Right atrium auricular region (tissue), 2 donors: ENCODE data around the gene PAQR4. TPM values are rescaled to one million over a fixed set of nuclear protein-coding genes. Genes with fewer than 3 reads are reported as not detected.

ENCODE experiments used
- DNase-seq: peaks from one replicate; pipeline ENCODE4 v3.0.0-alpha.2; 2019; ENCODE audit warnings: low spot score
- H3K27ac ChIP-seq, 2 donors: fragments of 200-600 bp; sonication (generic); 1 replicate in 1 of 2; 2 replicates in 1 of 2; pipeline ENCODE4 v1.5.1; 2016 to 2019
- H3K27me3 ChIP-seq, 2 donors: fragments of 200-600 bp; sonication (generic); one replicate each; pipeline versions ENCODE4 v1.5.1 to v1.6.0; 2017 to 2019
- H3K36me3 ChIP-seq: fragments of 200-600 bp; sonication (generic); one replicate; pipeline ENCODE4 v1.5.1; 2016
- H3K4me1 ChIP-seq, 2 donors: fragments of 200-600 bp; sonication (generic); one replicate each; pipeline versions ENCODE4 v1.5.1 to v1.6.0; 2017 to 2019
- H3K4me3 ChIP-seq, 2 donors: fragments of 200-600 bp; sonication (generic); 1 replicate in 1 of 2; 2 replicates in 1 of 2; pipeline ENCODE4 v1.5.1; 2017 to 2019; ENCODE audit warnings: mild to moderate bottlenecking in 1 of 2, moderate library complexity in 1 of 2
- H3K9me3 ChIP-seq, 2 donors: fragments of 200-600 bp; sonication (generic); one replicate each; pipeline ENCODE4 v1.5.1; 2019
- CTCF ChIP-seq, 2 donors: fragments of 200-600 bp; sonication (generic); IDR thresholded peaks; one replicate each; pipeline ENCODE4 v1.5.1; 2019; ENCODE audit warnings: antibody characterized with exemption in 2 of 2
- total RNA-seq, 2 donors: library from RNA; depleted of rRNA; stranded (reverse); fragments of >200 nt; gene quantifications; one replicate each; pipeline ENCODE4 v1.1.0, GENCODE V29; 2016

PAQR4 gene
- total RNA-seq, 2 donors from 2014 or later, result 4.7 to 5.9 TPM

- no peak overlapping the region for H3K4me3 ChIP-seq
- H3K9me3 ChIP-seq, result no peaks in the 10 kb centered on the region
- H3K27ac ChIP-seq, result no peak overlapping the region
- no peak for TF ChIP-seq CTCF (IDR thresholded peaks at IDR 0.05)
- H3K36me3 ChIP-seq, result no peaks in the 10 kb centered on the region
- DNase-seq, result no peak
- H3K4me1 ChIP-seq, result no peaks in the 10 kb centered on the region
- peaks cover 0 to 3% of the 10 kb centered on the region in 2 donors for H3K27me3 ChIP-seq
Measured at GRCh38 chr16:2955438-2955778, 13.7 kb upstream of the PAQR4 start.

- H3K9me3 ChIP-seq, result no peaks in the 10 kb centered on the region
Measured at GRCh38 chr16:2955779-2956578, 13.2 kb upstream of the PAQR4 start.

GRCh38 chr16:2956579-2956956 lies 12.6 kb upstream of the PAQR4 start:
- TF ChIP-seq CTCF (IDR thresholded peaks at IDR 0.05), result no peak
- Histone ChIP-seq H3K4me3 (no peak overlapping the region), H3K36me3 (no peaks in the 10 kb centered on the region), H3K27me3 (peaks cover 0 to 7% of the 10 kb centered on the region in 2 donors), H3K9me3 (no peaks in the 10 kb centered on the region), H3K4me1 (no peaks in the 10 kb centered on the region), H3K27ac (no peak overlapping the region)
- no peak for DNase-seq

More at GRCh38 chr16:2955779-2956578, 13.2 kb upstream of the PAQR4 start:
- H3K36me3 ChIP-seq, result no peaks in the 10 kb centered on the region
- TF ChIP-seq CTCF (IDR thresholded peaks at IDR 0.05), result no peak
- H3K27me3 ChIP-seq, result peaks cover 0 to 6% of the 10 kb centered on the region in 2 donors
- no peak for DNase-seq
- no peak overlapping the region for H3K4me3 ChIP-seq
- no peaks in the 10 kb centered on the region for H3K4me1 ChIP-seq
- H3K27ac ChIP-seq, result no peak overlapping the region

GRCh38 chr16:2959206-2959605 lies 9.9 kb upstream of the PAQR4 start:
- H3K4me1 ChIP-seq, result peaks cover 0 to 13% of the 10 kb centered on the region in 2 donors
- H3K9me3 ChIP-seq, result no peaks in the 10 kb centered on the region
- H3K27ac ChIP-seq, result no peak overlapping the region
- no peak for TF ChIP-seq CTCF (IDR thresholded peaks at IDR 0.05)
- no peak for DNase-seq
- H3K36me3 ChIP-seq, result no peaks in the 10 kb centered on the region
- no peak overlapping the region for H3K4me3 ChIP-seq
- H3K27me3 ChIP-seq, result peaks cover 15 to 27% of the 10 kb centered on the region in 2 donors

GRCh38 chr16:2960183-2961010 lies 8.8 kb upstream of the PAQR4 start:
- H3K27me3 ChIP-seq, result peaks cover 27 to 33% of the 10 kb centered on the region in 2 donors
- H3K36me3 ChIP-seq, result no peaks in the 10 kb centered on the region
- H3K27ac ChIP-seq, result no peak overlapping the region
- DNase-seq, result no peak
- no peak for TF ChIP-seq CTCF (IDR thresholded peaks at IDR 0.05)
- peaks cover 0 to 25% of the 10 kb centered on the region in 2 donors for H3K4me1 ChIP-seq
- no peaks in the 10 kb centered on the region for H3K9me3 ChIP-seq
- no peak overlapping the region for H3K4me3 ChIP-seq
